Neural progenitor cell (in vitro differentiated cells): ENCODE results near the gene ZC3H15. TPM values are rescaled to one million over a fixed set of nuclear protein-coding genes. Genes with fewer than 3 reads are reported as not detected.

Experiments
- DNase-seq: peaks from one replicate; pipeline ENCODE4 v3.0.0-alpha.2; 2016; ENCODE audit warnings: low spot score
- H2AFZ ChIP-seq: fragments of 200-600 bp; sonication (generic); replicated peaks from 2 replicates; pipeline ENCODE4 v1.6.1; 2016; ENCODE audit warnings: antibody characterized with exemption
- H3F3A ChIP-seq: fragments of 200-600 bp; sonication (generic); 2 replicates; pipeline ENCODE4 v1.6.1; 2016; ENCODE audit warnings: antibody characterized with exemption, low read depth
- H3K27ac ChIP-seq: fragments of 200-600 bp; sonication (generic); 2 replicates; pipeline ENCODE4 v1.5.1; 2016; ENCODE audit warnings: mild to moderate bottlenecking
- H3K27me3 ChIP-seq: fragments of 200-600 bp; sonication (generic); 2 replicates; pipeline ENCODE4 v1.6.1; 2016; ENCODE audit warnings: mild to moderate bottlenecking, moderate library complexity
- H3K36me3 ChIP-seq: fragments of 200-600 bp; sonication (generic); 2 replicates; pipeline ENCODE4 v1.5.1; 2016
- H3K4me1 ChIP-seq: fragments of 200-600 bp; sonication (generic); 2 replicates; pipeline ENCODE4 v1.6.1; 2016; ENCODE audit warnings: mixed run types
- H3K4me2 ChIP-seq: fragments of 200-600 bp; sonication (generic); 2 replicates; pipeline ENCODE4 v1.6.1; 2016
- H3K4me3 ChIP-seq: fragments of 200-600 bp; sonication (generic); 2 replicates; pipeline ENCODE4 v1.5.1; 2016
- H3K79me2 ChIP-seq: fragments of 200-600 bp; sonication (generic); 2 replicates; pipeline ENCODE4 v1.6.1; 2016; ENCODE audit warnings: low read depth
- H3K9ac ChIP-seq: fragments of 200-600 bp; sonication (generic); 2 replicates; pipeline ENCODE4 v1.6.1; 2016
- H3K9me3 ChIP-seq: fragments of 200-600 bp; sonication (generic); 2 replicates; pipeline ENCODE4 v1.5.1; 2016; ENCODE audit warnings: low read depth
- H4K20me1 ChIP-seq: fragments of 200-600 bp; sonication (generic); 2 replicates; pipeline ENCODE4 v1.6.1; 2016; ENCODE audit warnings: low read depth
- H3K27ac Mint-ChIP-seq: 3 replicates; pipeline ENCODE4 v1.8.0; 2021; ENCODE audit warnings: mixed read lengths
- H3K27me3 Mint-ChIP-seq: 2 replicates; pipeline ENCODE4 v1.8.0; 2022; ENCODE audit warnings: low read depth, mild to moderate bottlenecking, inconsistent platforms, moderate library complexity, mixed read lengths; ENCODE audit not compliant: insufficient read depth
- H3K36me3 Mint-ChIP-seq: 3 replicates; pipeline ENCODE4 v1.8.0; 2021; ENCODE audit warnings: mixed read lengths
- H3K4me1 Mint-ChIP-seq: 3 replicates; pipeline ENCODE4 v1.8.0; 2021; ENCODE audit warnings: mixed read lengths
- H3K4me3 Mint-ChIP-seq: 3 replicates; pipeline ENCODE4 v1.8.0; 2021; ENCODE audit warnings: mild to moderate bottlenecking, moderate library complexity, mixed read lengths
- H3K9me3 Mint-ChIP-seq: 3 replicates; pipeline ENCODE4 v1.8.0; 2020; ENCODE audit warnings: mixed read lengths
- EZH2 ChIP-seq: fragments of 200-600 bp; sonication (generic); IDR thresholded peaks from 2 replicates; pipeline ENCODE4 v1.6.1; 2017; ENCODE audit warnings: antibody characterized with exemption, mild to moderate bottlenecking, moderate library complexity
- EZH2phosphoT487 ChIP-seq: fragments of 200-600 bp; sonication (generic); IDR thresholded peaks from 2 replicates; pipeline ENCODE4 v1.6.1; 2017; ENCODE audit warnings: antibody characterized with exemption
- total RNA-seq: library from RNA; depleted of rRNA; stranded (reverse); fragments of >200 nt; gene quantifications from 2 replicates; pipeline ENCODE4 v1.2.3, GENCODE V29; 2015; ENCODE audit warnings: low replicate concordance
- TF ChIP-seq, protein P1 (sequence below): fragments of 200-600 bp; sonication (generic); IDR thresholded peaks from 2 replicates; pipeline ENCODE4 v1.5.1; 2017; ENCODE audit warnings: antibody characterized with exemption, mild to moderate bottlenecking

ZC3H15 gene
- total RNA-seq, 1 donor from 2014 or later: 88.6 TPM

DNA sequence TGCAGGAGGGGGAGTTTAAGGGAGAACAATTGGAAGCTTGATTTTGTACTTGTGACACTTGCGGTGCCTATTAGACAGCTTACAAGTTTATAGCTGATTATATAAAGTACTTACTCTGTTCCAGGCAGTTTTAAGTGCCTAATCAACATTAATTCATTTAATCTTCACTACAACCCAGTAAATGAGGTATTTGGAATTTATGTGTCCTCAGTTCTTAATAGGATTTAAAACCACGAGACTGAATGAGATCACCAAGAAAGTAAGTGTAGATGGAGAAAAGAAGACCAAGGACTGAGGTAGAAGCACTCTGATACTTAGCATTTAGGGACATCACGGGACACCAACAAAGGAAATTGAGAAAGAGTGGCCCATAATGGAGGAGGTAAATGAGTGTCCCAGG lies 49.8 kb downstream of the ZC3H15 start:
- Histone ChIP-seq H3K27ac (no peak overlapping the region), H2AFZ (no peak overlapping the region), H3K4me1 (peaks cover 21% of the 10 kb centered on the region), H4K20me1 (no peaks in the 10 kb centered on the region), H3K4me3 (no peak overlapping the region), H3K9me3 (no peaks in the 10 kb centered on the region), H3K9ac (no peak overlapping the region), H3K36me3 (no peaks in the 10 kb centered on the region), H3K4me2 (no peak overlapping the region), H3F3A (no peaks in the 10 kb centered on the region), H3K27me3 (no peaks in the 10 kb centered on the region), H3K79me2 (no peaks in the 10 kb centered on the region)
- no peaks in the 10 kb centered on the region for H3K27me3 Mint-ChIP-seq
- H3K36me3 Mint-ChIP-seq: no peaks in the 10 kb centered on the region
- no peaks in the 10 kb centered on the region for H3K9me3 Mint-ChIP-seq
- peaks cover 12% of the 10 kb centered on the region for H3K4me1 Mint-ChIP-seq
- H3K4me3 Mint-ChIP-seq: no peak overlapping the region
- TF ChIP-seq, protein P1, sequence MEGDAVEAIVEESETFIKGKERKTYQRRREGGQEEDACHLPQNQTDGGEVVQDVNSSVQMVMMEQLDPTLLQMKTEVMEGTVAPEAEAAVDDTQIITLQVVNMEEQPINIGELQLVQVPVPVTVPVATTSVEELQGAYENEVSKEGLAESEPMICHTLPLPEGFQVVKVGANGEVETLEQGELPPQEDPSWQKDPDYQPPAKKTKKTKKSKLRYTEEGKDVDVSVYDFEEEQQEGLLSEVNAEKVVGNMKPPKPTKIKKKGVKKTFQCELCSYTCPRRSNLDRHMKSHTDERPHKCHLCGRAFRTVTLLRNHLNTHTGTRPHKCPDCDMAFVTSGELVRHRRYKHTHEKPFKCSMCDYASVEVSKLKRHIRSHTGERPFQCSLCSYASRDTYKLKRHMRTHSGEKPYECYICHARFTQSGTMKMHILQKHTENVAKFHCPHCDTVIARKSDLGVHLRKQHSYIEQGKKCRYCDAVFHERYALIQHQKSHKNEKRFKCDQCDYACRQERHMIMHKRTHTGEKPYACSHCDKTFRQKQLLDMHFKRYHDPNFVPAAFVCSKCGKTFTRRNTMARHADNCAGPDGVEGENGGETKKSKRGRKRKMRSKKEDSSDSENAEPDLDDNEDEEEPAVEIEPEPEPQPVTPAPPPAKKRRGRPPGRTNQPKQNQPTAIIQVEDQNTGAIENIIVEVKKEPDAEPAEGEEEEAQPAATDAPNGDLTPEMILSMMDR: no peak
- TF ChIP-seq EZH2phosphoT487 (no peak), EZH2 (no peak)
- DNase-seq: no peak
- no peak overlapping the region for H3K27ac Mint-ChIP-seq

DNA sequence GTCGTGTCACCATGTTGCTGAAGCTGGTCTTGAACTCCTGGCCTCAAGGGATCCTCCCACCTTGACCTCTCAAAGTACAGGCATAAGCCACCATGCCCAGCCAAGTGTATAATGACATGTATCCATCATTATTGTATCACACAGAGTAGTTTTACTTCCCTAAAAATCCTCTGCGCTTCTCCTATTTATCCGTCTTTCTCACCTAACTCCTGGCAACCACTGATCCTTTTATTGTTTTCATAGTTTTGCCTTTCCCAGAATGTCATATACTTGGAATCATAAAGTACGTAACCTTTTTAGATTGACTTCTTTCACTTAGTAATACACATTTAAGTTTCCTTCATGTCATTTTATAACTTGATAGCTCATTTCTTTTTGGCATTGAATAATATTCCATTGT lies 51.0 kb downstream of the ZC3H15 start:
- no peak for DNase-seq
- H3K4me3 Mint-ChIP-seq: no peak overlapping the region
- peaks cover 14% of the 10 kb centered on the region for H3K4me1 Mint-ChIP-seq
- H3K36me3 Mint-ChIP-seq: no peaks in the 10 kb centered on the region
- H3K9ac ChIP-seq: no peak overlapping the region
- no peak overlapping the region for H3K4me2 ChIP-seq
- H3K79me2 ChIP-seq: no peaks in the 10 kb centered on the region
- H4K20me1 ChIP-seq: no peaks in the 10 kb centered on the region
- peaks cover 31% of the 10 kb centered on the region for H3K4me1 ChIP-seq
- H3K36me3 ChIP-seq: no peaks in the 10 kb centered on the region
- no peaks in the 10 kb centered on the region for H3K9me3 ChIP-seq
- H3K27me3 Mint-ChIP-seq: peaks cover 2% of the 10 kb centered on the region
- no peaks in the 10 kb centered on the region for H3K27me3 ChIP-seq
- no peak overlapping the region for H3K4me3 ChIP-seq
- H2AFZ ChIP-seq: no peak overlapping the region
- no peaks in the 10 kb centered on the region for H3K9me3 Mint-ChIP-seq
- no peak overlapping the region for H3K27ac Mint-ChIP-seq
- no peaks in the 10 kb centered on the region for H3F3A ChIP-seq
- H3K27ac ChIP-seq: no peak overlapping the region
- TF ChIP-seq, protein P1: no peak
- no peak for TF ChIP-seq EZH2
- no peak for TF ChIP-seq EZH2phosphoT487

DNA sequence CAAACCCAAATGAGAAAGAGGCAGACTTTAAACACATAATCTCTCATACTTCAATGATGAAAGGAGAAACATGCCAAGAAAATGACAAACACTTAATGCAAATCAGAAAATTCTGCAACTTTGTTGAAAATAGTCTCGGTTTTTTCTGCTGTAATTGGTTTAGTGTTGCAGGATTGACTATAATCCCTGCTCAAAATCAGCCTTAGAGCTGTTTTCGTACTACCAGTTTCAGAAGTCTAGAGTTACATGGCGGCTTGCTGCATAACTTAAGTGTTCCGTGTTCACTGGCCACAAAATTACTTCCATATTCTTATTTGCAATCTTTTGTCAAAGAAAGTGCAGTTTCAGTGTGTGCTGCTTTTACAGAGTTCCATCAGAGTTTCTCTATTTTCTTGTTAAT lies 54.9 kb downstream of the ZC3H15 start:
- Histone ChIP-seq H3K27me3 (no peaks in the 10 kb centered on the region), H3K79me2 (no peaks in the 10 kb centered on the region), H3F3A (peaks cover 5% of the 10 kb centered on the region), H3K4me3 (no peak overlapping the region), H3K4me2 (peak overlapping the region; percentile 20), H3K9me3 (no peaks in the 10 kb centered on the region), H3K4me1 (peaks cover 27% of the 10 kb centered on the region), H2AFZ (peak overlapping the region; percentile 14), H3K27ac (no peak overlapping the region), H3K9ac (no peak overlapping the region), H3K36me3 (no peaks in the 10 kb centered on the region), H4K20me1 (no peaks in the 10 kb centered on the region)
- Mint-ChIP-seq H3K4me3 (no peak overlapping the region), H3K36me3 (no peaks in the 10 kb centered on the region), H3K9me3 (no peaks in the 10 kb centered on the region), H3K27me3 (peaks cover 2% of the 10 kb centered on the region), H3K27ac (no peak overlapping the region), H3K4me1 (peaks cover 19% of the 10 kb centered on the region)
- DNase-seq: peak; percentile 11
- no peak for TF ChIP-seq EZH2
- TF ChIP-seq, protein P1: no peak
- no peak for TF ChIP-seq EZH2phosphoT487
